Measurements from ENCODE around the gene DNASE1L2.

GRCh38 chr16:2189252-2189893 lies 46.9 kb upstream of the DNASE1L2 start:
- TF ChIP-seq CTCF (IDR thresholded peaks at IDR 0.05 in 2 of 3, conservative IDR thresholded peaks at IDR 0.05 in 1 of 3; ENCODE audit: borderline replicate concordance in 1 of 3, insufficient read depth in 1 of 3, low read depth in 2 of 3, low read length in 2 of 3) (no peak), TCF7L2 (IDR thresholded peaks at IDR 0.05; ENCODE audit: borderline replicate concordance, extremely low read depth, insufficient read depth, insufficient read length) (no peak), ELF1 (IDR thresholded peaks at IDR 0.05; ENCODE audit: borderline replicate concordance, low read depth) (no peak), REST (IDR thresholded peaks at IDR 0.05; ENCODE audit: low read depth) (no peak), MAX (IDR thresholded peaks at IDR 0.05) (no peak), SP1 (IDR thresholded peaks at IDR 0.05; ENCODE audit: low read depth) (no peak), POLR2A (IDR thresholded peaks at IDR 0.05; ENCODE audit: borderline replicate concordance, extremely low read depth, insufficient read depth, insufficient read length) (no peak), SRF (IDR thresholded peaks at IDR 0.05; ENCODE audit: low read depth) (no peak), EZH2 (IDR thresholded peaks at IDR 0.05) (no peak), RAD21 (IDR thresholded peaks at IDR 0.05; ENCODE audit: low read depth) (no peak), CEBPB (IDR thresholded peaks at IDR 0.05; ENCODE audit: low read depth) (no peak), ZFX (IDR thresholded peaks at IDR 0.05) (no peak), POLR2AphosphoS5 (IDR thresholded peaks at IDR 0.05; ENCODE audit: low read depth, low read length) (no peak)

Measured in HCT116 (cell line).